HepG2 (cell line): Measurements from ENCODE around the gene TRPV4. TPM values are rescaled to one million over a fixed set of nuclear protein-coding genes. Genes with fewer than 3 reads are reported as not detected.
A peak's percentile ranks its signal among the peaks of the same experiment; 100 is the strongest.

Source experiments
- AGO1 ChIP-seq: fragments of 200-400 bp; formaldehyde crosslinking; IDR thresholded peaks from 2 replicates; pipeline ENCODE4 v1.6.1; 2017; ENCODE audit warnings: mild to moderate bottlenecking, low read depth, low read length, moderate library complexity; ENCODE audit not compliant: poor library complexity, severe bottlenecking
- CREB3 ChIP-seq: sonication (generic); formaldehyde crosslinking; IDR thresholded peaks from 2 replicates; pipeline ENCODE4 v1.5.0; 2020; ENCODE audit warnings: missing genetic modification reagents
- ELF3 ChIP-seq: IDR thresholded peaks from 2 replicates; pipeline ENCODE4 v1.6.1; 2016; ENCODE audit warnings: missing genetic modification reagents, missing compliant biosample characterization
- GATAD2A ChIP-seq: IDR thresholded peaks from 2 replicates; pipeline ENCODE4 v1.6.1; 2016
- HIC2 ChIP-seq: sonication (generic); formaldehyde crosslinking; IDR thresholded peaks from 2 replicates; pipeline ENCODE4 v1.9.0; 2022; ENCODE audit warnings: low read depth, missing genetic modification reagents
- HOXD1 ChIP-seq: sonication (generic); formaldehyde crosslinking; IDR thresholded peaks from 2 replicates; pipeline ENCODE4 v1.5.0; 2020; ENCODE audit warnings: missing genetic modification reagents
- PHB2 ChIP-seq: fragments of 450-650 bp; IDR thresholded peaks from 2 replicates; pipeline ENCODE4 v1.6.1; 2018; ENCODE audit not compliant: partially characterized antibody
- RFXAP ChIP-seq: sonication (generic); formaldehyde crosslinking; IDR thresholded peaks from 2 replicates; pipeline ENCODE4 v1.4.0; 2020; ENCODE audit warnings: missing genetic modification reagents, borderline replicate concordance
- SMAD1 ChIP-seq: sonication (generic); formaldehyde crosslinking; IDR thresholded peaks from 2 replicates; pipeline ENCODE4 v1.4.0; 2020; ENCODE audit warnings: missing genetic modification reagents, low read depth, mild to moderate bottlenecking, borderline replicate concordance
- SMYD3 ChIP-seq: sonication (generic); formaldehyde crosslinking; IDR thresholded peaks from 2 replicates; pipeline ENCODE4 v1.8.1; 2023; ENCODE audit warnings: mild to moderate bottlenecking, missing genetic modification reagents
- ZBTB2 ChIP-seq: sonication (generic); formaldehyde crosslinking; IDR thresholded peaks from 2 replicates; pipeline ENCODE4 v1.8.0; 2022; ENCODE audit warnings: low read depth, missing genetic modification reagents
- ZNF263 ChIP-seq: sonication (generic); formaldehyde crosslinking; IDR thresholded peaks from 2 replicates; pipeline ENCODE4 v1.4.0; 2020; ENCODE audit warnings: missing genetic modification reagents
- ZNF547 ChIP-seq: sonication (generic); formaldehyde crosslinking; IDR thresholded peaks from 2 replicates; pipeline ENCODE4 v1.5.1; 2020; ENCODE audit warnings: mild to moderate bottlenecking, missing genetic modification reagents
- ZNF556 ChIP-seq: sonication (generic); formaldehyde crosslinking; IDR thresholded peaks from 2 replicates; pipeline ENCODE4 v1.4.0; 2020; ENCODE audit warnings: mild to moderate bottlenecking, missing genetic modification reagents, borderline replicate concordance
- ZNF574 ChIP-seq: sonication (generic); formaldehyde crosslinking; IDR thresholded peaks from 2 replicates; pipeline ENCODE4 v1.4.0; 2020; ENCODE audit warnings: missing genetic modification reagents
- ZNF605 ChIP-seq: sonication (generic); formaldehyde crosslinking; IDR thresholded peaks from 2 replicates; pipeline ENCODE4 v1.8.0; 2022; ENCODE audit warnings: mild to moderate bottlenecking, missing genetic modification reagents
- polyA plus RNA-seq, 8 experiments: library from polyadenylated mRNA; depleted of rRNA in 3 of 8; stranded (reverse) in 7 of 8; unstranded in 1 of 8; fragments of >200 nt; fragmentation: Illumina TruSeq in 4 of 8; extraction: Trizol in 4 of 8; gene quantifications; 2 replicates each; pipeline versions ENCODE4 v1.2.1 to v1.2.3, GENCODE V29; 2011 to 2016; ENCODE audit warnings: low read depth in 4 of 8, missing spikeins in 1 of 8, mixed read lengths in 1 of 8; ENCODE audit not compliant: insufficient read depth in 1 of 8
- total RNA-seq, 5 experiments: library from RNA; depleted of rRNA; stranded (reverse); fragments of >200 nt; fragmentation: Illumina TruSeq; extraction: Trizol; gene quantifications; 2 replicates each; pipeline ENCODE4 v1.2.3, GENCODE V29; 2016; ENCODE audit warnings: low read depth in 1 of 5

The TRPV4 gene
- total and polyA plus RNA-seq, 2 of the 13 experiments (the other 11 are each of a cell fraction or from before 2014, with no cell fraction given), result 0.66 to 4.7 TPM

GRCh38 chr12:109861689-109862314 lies 28.6 kb upstream of the TRPV4 start (continued):
- TF ChIP-seq PHB2 (no peak), ZNF263 (CRISPR knock-in tag) (peak; percentile 81), ZNF605 (peak; percentile 42; the same call in 1 of the 2 replicates), SMYD3 (CRISPR knock-in tag) (no peak), ELF3 (0 out of 2 replicates have a peak, but pooled peaks have one; percentile 18), ZBTB2 (0 out of 2 replicates have a peak, but pooled peaks have one; percentile 28), ZNF556 (CRISPR knock-in tag) (no peak; the same call in 1 of the 2 replicates), SMAD1 (no peak), ZNF547 (0 out of 2 replicates have a peak, but pooled peaks have one; percentile 45), CREB3 (CRISPR knock-in tag) (no peak), ZNF574 (CRISPR knock-in tag) (peak; percentile 56; the same call in 1 of the 2 replicates), HOXD1 (0 out of 2 replicates have a peak, but pooled peaks have one; percentile 29), AGO1 (peak; percentile 43), HIC2 (CRISPR knock-in tag) (peak; percentile 64; the same call in 1 of the 2 replicates), RFXAP (CRISPR knock-in tag) (0 out of 2 replicates have a peak, but pooled peaks have one; percentile 40), GATAD2A (CRISPR knock-in tag) (peak; percentile 95)
